ENCODE measurements around the gene EPB41L1.

- TF ChIP-seq CTCF (conservative IDR thresholded peaks at IDR 0.05) = no peak
- TF ChIP-seq ZFX (IDR thresholded peaks at IDR 0.05) = no peak
Measured at GRCh38 chr20:36119537-36119936, 35.0 kb upstream of the EPB41L1 start.
